Chondrocyte (in vitro differentiated cells): ENCODE measurements around the gene ARRDC2. TPM values are rescaled to one million over a fixed set of nuclear protein-coding genes. Genes with fewer than 3 reads are reported as not detected.

ENCODE experiments used
- DNase-seq: peaks from one replicate; pipeline ENCODE4 v3.0.0; 2021; ENCODE audit warnings: mixed read lengths, low spot score
- H3K27ac Mint-ChIP-seq: one replicate; pipeline ENCODE4 v1.8.0; 2021; ENCODE audit warnings: mild to moderate bottlenecking, moderate library complexity, mixed read lengths; ENCODE audit not compliant: unreplicated experiment
- H3K27me3 Mint-ChIP-seq: 2 replicates; pipeline ENCODE4 v1.8.0; 2021; ENCODE audit warnings: low read depth, mixed read lengths
- H3K36me3 Mint-ChIP-seq: 2 replicates; pipeline ENCODE4 v1.8.0; 2021; ENCODE audit warnings: low read depth, mixed read lengths
- H3K4me1 Mint-ChIP-seq: 2 replicates; pipeline ENCODE4 v1.8.0; 2021; ENCODE audit warnings: low read depth, mild to moderate bottlenecking, mixed read lengths
- H3K4me3 Mint-ChIP-seq: one replicate; pipeline ENCODE4 v1.8.0; 2021; ENCODE audit warnings: mild to moderate bottlenecking, moderate library complexity, mixed read lengths; ENCODE audit not compliant: unreplicated experiment
- H3K9me3 Mint-ChIP-seq: 2 replicates; pipeline ENCODE4 v1.8.0; 2021; ENCODE audit warnings: low read depth, mixed read lengths
- total RNA-seq: library from RNA; stranded (reverse); gene quantifications from 3 replicates; pipeline ENCODE4 v1.2.1, GENCODE V29; 2021
- TF ChIP-seq, protein P1 (sequence below): fragments of 200-600 bp; sonication (generic); IDR thresholded peaks from 2 replicates; pipeline ENCODE4 v1.5.0; 2021; ENCODE audit warnings: antibody characterized with exemption, mild to moderate bottlenecking, moderate library complexity

ARRDC2 gene
- total RNA-seq, 1 donor from 2014 or later = 19.8 TPM

DNA sequence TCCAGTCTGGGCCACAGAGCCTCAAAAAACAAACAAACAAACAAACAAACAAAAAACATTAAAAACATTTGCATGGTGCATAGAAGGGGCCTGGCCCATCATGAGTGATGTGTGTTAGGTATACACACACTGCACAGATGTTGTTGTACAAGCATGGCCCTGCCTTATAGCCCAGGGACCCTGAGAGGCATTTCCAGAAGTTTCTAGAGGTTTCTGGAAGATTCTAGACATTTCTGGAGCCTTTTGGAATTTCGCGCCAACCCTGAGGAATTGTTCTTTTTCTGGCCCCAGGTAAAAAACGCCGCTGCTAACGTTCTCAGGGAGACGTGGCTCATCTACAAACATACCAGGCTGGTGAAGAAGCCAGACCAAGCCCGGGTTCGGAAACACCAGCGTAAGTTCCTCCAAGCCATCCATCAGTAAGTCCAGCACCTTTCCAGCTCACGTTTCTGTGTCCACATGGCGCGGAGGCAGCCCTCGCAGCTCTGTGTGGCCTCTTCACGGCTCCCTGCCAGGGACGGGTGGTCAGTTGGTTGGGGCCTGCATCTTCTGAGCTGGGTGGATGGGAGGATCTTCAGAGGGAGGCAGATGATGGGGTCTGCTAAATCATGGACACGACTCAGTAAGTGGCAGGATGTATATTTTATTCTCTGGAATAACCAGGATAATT, 18.4 kb upstream of the ARRDC2 start:
- no peak overlapping the region for H3K4me3 Mint-ChIP-seq
- no peaks in the 10 kb centered on the region for H3K9me3 Mint-ChIP-seq
- TF ChIP-seq, protein P1, sequence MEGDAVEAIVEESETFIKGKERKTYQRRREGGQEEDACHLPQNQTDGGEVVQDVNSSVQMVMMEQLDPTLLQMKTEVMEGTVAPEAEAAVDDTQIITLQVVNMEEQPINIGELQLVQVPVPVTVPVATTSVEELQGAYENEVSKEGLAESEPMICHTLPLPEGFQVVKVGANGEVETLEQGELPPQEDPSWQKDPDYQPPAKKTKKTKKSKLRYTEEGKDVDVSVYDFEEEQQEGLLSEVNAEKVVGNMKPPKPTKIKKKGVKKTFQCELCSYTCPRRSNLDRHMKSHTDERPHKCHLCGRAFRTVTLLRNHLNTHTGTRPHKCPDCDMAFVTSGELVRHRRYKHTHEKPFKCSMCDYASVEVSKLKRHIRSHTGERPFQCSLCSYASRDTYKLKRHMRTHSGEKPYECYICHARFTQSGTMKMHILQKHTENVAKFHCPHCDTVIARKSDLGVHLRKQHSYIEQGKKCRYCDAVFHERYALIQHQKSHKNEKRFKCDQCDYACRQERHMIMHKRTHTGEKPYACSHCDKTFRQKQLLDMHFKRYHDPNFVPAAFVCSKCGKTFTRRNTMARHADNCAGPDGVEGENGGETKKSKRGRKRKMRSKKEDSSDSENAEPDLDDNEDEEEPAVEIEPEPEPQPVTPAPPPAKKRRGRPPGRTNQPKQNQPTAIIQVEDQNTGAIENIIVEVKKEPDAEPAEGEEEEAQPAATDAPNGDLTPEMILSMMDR = no peak
- no peak for DNase-seq
- no peaks in the 10 kb centered on the region for H3K36me3 Mint-ChIP-seq
- no peaks in the 10 kb centered on the region for H3K4me1 Mint-ChIP-seq
- H3K27me3 Mint-ChIP-seq = peaks cover under 1% of the 10 kb centered on the region
- H3K27ac Mint-ChIP-seq = no peak overlapping the region

DNA sequence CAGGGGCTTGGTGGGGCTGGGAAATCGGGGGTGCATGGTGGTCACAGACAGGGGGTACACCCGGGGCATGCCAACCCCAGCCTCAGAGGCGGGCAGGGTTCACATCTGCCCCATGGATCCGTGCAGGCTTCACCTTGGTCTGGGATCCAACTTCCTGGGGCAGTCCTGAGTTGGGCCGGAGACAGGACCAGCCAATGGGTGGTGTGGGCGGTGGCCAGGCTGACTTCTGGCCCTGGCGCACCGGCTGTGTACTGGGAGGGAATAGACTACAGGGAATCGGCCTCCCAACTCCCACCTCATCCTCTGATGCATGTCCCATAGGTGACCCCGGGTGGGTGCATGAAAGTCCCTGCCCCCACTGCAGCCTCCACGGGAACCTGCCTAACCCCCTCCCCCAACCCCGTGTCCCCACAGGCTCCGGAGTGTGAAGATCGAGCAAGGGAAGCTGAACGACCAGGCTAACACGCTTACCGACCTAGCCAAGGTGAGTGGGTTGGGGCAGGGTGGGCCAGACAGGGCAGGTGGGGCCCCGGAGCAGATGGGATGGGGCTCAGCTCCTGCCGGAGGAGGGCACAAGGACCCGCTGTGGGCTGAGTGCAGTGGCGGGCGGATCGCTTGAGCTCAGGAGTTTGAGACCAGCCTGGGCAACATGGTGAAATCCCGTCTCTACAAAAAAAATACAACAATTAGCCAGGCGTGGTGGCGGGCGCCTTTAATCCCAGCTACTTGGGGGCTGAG, 14.7 kb upstream of the ARRDC2 start:
- Mint-ChIP-seq H3K4me3 (no peak overlapping the region), H3K27ac (no peak overlapping the region), H3K9me3 (no peaks in the 10 kb centered on the region), H3K27me3 (peaks cover 5% of the 10 kb centered on the region), H3K4me1 (no peaks in the 10 kb centered on the region), H3K36me3 (no peaks in the 10 kb centered on the region)
- TF ChIP-seq, protein P1 = no peak
- no peak for DNase-seq

- H3K9me3 Mint-ChIP-seq = no peaks in the 10 kb centered on the region
- H3K27ac Mint-ChIP-seq = no peak overlapping the region
- peaks cover 9% of the 10 kb centered on the region for H3K4me1 Mint-ChIP-seq
- no peak for DNase-seq
- H3K27me3 Mint-ChIP-seq = peaks cover 5% of the 10 kb centered on the region
- H3K4me3 Mint-ChIP-seq = no peak overlapping the region
- no peaks in the 10 kb centered on the region for H3K36me3 Mint-ChIP-seq
- TF ChIP-seq, protein P1 = peak; percentile 94
Observed at GRCh38 chr19:17996826-17997316, 11.1 kb upstream of the ARRDC2 start.

DNA sequence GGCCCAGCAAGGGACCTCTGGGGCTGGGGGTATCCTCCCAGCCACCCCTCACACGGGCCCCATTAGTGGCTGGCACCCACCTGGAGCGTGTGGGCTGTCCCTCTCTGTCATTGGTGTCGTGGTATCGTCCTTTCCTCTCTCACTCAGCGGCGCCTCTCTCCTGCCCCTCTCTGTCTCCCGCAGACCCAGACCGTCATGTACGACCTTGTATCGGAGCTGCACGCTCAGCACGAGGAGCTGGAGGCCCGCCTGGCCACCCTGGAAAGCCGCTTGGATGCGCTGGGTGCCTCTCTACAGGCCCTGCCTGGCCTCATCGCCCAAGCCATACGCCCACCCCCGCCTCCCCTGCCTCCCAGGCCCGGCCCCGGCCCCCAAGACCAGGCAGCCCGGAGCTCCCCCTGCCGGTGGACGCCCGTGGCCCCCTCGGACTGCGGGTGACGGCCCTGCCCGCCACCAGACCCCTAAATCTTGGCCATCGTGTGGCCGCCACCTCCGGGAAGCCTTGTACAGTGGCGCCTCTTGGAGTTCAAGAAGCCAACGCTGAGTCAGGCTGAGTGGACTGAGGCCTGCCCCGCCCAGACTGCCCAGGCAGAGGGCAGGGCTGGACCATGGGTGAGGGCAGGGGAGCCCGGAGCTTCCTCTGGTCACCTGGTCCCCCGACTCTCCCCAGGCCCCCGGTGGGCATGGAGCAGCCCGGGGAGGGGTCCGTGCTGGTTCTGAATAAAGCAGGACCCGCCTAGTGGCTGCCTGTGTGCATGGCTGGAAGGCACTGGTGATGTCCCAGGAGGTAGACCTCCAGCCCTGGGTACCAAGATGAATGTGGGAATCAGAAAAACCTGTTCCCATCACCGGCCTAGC, 9.8 kb upstream of the ARRDC2 start:
- Mint-ChIP-seq H3K27me3 (peaks cover 5% of the 10 kb centered on the region), H3K4me1 (peaks cover 9% of the 10 kb centered on the region), H3K36me3 (no peaks in the 10 kb centered on the region), H3K27ac (no peak overlapping the region), H3K4me3 (no peak overlapping the region), H3K9me3 (no peaks in the 10 kb centered on the region)
- TF ChIP-seq, protein P1 = peak; percentile 73
- DNase-seq = no peak

DNA sequence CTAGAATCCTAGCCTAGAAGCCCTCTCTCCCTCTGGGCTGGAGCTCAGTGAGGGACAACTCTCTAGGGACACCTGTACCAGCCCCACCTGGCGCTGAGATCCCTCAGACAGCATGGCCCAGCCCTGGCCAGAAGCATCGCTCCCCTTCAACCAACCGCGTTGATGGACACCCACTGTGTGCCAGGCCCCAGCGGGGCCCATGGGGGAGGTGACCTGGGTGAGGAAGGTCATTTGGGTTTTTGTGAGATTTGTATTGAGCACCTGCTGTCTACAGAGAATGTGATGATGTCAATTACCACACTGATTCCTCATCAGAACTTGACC, 9.2 kb upstream of the ARRDC2 start:
- peaks cover 5% of the 10 kb centered on the region for H3K27me3 Mint-ChIP-seq
- H3K9me3 Mint-ChIP-seq = no peaks in the 10 kb centered on the region
- H3K4me3 Mint-ChIP-seq = no peak overlapping the region
- H3K36me3 Mint-ChIP-seq = no peaks in the 10 kb centered on the region
- no peak for DNase-seq
- H3K4me1 Mint-ChIP-seq = peaks cover 9% of the 10 kb centered on the region
- H3K27ac Mint-ChIP-seq = no peak overlapping the region
- TF ChIP-seq, protein P1 = no peak
